AML-193 (cell line): Measurements from ENCODE around the gene COL9A1.

Experiments
- DNase-seq, 2 experiments: peaks; one replicate each; lab custom pipeline; 2025; lab: John Stamatoyannopoulos, UW

Gene COL9A1

DNA sequence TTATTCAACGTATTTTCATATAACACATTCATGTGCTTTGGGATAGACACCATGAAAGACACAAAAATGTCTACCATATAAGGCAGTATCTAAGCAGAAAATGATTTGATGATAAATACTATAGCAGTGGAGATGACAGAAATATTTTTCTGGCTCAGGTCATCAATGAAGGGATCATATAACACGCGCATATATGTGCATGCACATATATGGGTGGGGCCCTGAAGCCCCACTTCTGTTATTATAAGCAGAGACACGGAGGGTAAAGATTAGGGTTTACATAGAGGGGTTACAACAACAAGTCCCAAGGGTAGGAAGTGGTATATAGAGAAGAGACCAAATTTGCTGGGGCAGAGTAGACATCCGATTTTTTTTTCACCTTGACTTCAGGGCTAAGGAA, 16.0 kb downstream of the COL9A1 start:
- DNase-seq: no peak

- no peak for DNase-seq
Observed at GRCh38 chr6:70285201-70285600, 17.7 kb downstream of the COL9A1 start.

GRCh38 chr6:70282919-70283461, 19.9 kb downstream of the COL9A1 start:
- no peak for DNase-seq

- DNase-seq: no peak
Observed at GRCh38 chr6:70282312-70282918, 20.5 kb downstream of the COL9A1 start.

DNA sequence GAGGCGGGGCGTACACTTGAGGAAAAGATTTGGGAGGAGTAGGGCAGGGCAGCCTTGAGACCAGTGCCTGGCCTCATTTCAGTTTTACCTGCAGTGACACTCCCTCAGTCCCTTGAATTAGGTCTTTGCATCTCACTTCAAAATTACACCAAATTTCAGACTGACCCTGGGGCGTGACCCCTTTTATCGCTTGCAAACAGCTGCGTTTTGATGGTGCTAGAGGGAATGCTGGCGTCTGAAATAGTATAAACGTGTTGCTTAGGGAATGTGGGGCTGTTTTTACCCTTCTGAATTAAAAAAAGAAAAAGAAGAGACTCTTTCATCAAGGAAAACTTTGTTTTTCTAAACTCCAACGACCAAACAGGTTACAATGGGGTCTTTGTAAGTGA, 21.0 kb downstream of the COL9A1 start:
- no peak for DNase-seq

GRCh38 chr6:70280400-70280853, 22.5 kb downstream of the COL9A1 start:
- DNase-seq: no peak

GRCh38 chr6:70277470-70277869, 25.4 kb downstream of the COL9A1 start:
- DNase-seq: no peak

DNA sequence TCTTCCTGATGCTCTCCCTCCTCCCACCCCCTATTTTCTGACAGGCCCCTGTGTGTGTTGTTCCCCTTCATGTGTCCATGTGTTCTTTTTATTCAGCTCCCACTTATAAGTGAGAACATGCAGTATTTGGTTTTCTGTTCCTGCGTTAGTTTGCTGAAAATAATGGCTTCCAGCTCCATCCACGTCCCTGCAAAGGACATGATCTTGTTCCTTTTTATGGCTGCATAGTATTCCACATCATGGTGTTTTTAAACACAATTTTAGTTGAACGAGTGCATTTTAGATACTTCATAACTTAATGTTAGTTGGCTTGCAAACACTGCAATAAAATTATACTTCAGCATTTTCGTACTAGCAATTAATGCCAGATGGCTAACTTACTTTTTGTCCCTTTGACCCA, 28.5 kb downstream of the COL9A1 start:
- DNase-seq: no peak

- DNase-seq: no peak
Observed at GRCh38 chr6:70272071-70272470, 30.8 kb downstream of the COL9A1 start.

GRCh38 chr6:70270287-70271005, 32.4 kb downstream of the COL9A1 start:
- DNase-seq: no peak

DNA sequence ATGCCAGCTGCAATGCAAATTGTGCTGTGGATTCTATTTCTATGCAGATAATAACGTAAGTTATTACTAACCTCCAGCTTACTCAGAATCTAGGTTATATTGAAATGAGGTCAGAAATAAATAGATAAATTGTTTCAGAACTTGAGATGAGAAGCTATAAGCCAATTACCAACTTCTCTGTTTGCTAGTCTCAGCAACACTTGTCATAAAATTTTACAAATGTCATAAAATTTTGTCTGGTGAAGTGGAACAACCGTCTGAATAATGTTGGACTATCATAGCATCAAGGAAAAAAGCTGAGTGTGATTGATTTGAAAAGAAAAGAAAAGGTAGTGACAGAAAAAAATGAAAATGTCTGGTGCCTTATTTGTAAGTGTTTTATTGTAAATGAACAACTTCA, 36.7 kb downstream of the COL9A1 start:
- DNase-seq: no peak

DNA sequence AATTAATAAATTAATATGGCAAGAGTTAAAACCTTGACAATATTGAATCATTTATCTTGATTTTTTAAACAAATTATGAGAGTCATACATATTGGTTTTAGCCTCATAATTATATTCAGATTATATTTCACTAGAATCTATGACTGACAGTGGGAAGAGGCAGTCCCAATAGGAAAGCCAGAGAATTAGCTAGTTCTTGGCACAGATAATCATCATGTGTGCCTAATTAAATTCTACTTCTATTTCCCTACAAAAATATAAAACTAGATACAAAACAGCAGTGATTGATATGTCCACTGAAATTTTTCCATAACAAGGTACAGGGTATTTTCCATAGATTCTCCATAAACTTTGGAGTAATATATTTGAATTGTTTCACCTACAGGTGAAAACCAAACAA, 38.6 kb downstream of the COL9A1 start:
- DNase-seq: no peak

DNA sequence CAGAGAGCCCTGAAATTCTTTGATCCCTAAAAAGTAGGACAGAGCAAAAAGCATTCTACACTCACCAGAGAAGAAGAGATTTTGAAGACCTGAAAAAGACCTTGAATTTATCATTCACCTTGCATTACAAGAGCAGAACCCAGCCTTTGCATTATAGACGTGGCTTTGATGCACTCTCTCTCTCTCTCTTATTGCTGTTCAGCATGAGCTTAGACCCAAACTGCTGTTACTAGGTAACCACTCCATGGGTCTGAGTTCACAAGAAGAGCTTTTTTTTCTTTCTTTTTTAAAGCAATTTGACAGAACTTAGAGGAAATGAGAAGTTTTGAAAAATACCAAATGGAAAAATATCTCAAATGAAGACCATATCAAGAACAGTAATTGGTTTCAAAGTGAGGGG, 44.4 kb downstream of the COL9A1 start:
- no peak for DNase-seq

DNA sequence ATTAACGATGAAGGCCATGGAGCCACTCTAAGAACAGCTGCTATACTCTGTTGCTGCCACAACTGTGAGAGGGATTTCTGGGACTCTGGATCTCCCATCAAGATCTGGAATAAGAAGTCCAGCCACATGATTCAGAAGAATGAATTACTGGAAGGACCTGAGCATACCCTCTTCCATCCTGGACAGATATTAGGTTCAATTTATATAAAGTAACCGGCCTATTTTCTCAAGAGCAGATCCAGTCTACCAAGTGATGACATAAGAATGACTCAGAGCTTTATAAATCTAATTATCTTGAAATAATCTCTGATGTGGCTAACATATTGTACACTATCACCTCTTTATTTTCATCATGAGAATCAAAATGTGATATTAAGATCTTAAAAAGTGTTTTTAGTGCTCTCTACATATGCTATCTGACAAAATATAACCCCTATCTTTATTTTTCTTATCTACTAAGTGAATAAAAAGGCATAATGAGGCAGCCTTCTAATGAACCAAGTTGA, 45.1 kb downstream of the COL9A1 start:
- no peak for DNase-seq

- DNase-seq: no peak
Observed at GRCh38 chr6:70254784-70255183, 48.1 kb downstream of the COL9A1 start.

GRCh38 chr6:70253923-70254322, 49.0 kb downstream of the COL9A1 start:
- no peak for DNase-seq

- DNase-seq: no peak
Observed at GRCh38 chr6:70252604-70253003, 50.3 kb downstream of the COL9A1 start.

- no peak for DNase-seq
Observed at GRCh38 chr6:70246118-70246517, 56.8 kb downstream of the COL9A1 start.

DNA sequence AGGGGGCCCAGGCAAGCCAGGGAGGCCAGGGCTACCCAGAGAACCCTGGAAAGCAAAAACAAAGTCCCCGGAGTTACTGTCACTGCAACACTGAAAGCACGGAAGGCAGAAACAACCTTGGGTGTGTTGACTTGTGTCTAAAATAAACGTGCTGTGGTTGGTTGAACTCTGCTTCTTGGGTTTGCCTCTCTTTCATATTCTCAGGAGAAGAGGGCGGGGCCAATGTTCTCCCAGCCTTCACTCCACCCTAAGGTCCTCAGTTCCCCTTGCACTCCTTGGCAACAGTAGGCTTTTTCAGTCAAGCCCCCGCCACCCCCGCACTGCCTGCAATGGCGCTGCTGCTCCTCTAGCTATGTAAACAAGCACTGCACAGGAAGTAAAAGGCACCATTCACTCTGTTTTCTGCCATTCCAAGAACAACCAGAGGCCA, 60.9 kb downstream of the COL9A1 start:
- DNase-seq: no peak

- no peak for DNase-seq
Observed at GRCh38 chr6:70241031-70241430, 61.9 kb downstream of the COL9A1 start.

DNA sequence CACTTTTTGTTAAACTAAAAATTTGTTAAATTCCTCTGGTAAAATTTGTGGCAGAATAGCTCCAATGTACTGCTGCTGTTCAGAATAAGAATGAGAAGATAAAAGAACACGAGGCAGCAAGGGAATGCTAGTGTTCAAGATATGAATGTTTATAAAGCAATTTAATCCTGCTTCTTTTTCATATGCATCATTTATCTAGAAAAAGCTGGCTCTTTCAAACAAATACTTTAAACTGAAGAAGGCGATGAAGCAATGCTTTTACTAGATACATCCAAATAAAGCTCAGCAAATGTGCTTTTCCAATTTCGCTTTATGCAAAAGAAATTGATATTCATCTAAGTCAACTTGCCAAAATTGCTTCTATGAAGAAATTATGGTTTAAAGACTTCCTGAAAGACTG, 66.5 kb downstream of the COL9A1 start:
- DNase-seq: no peak

DNA sequence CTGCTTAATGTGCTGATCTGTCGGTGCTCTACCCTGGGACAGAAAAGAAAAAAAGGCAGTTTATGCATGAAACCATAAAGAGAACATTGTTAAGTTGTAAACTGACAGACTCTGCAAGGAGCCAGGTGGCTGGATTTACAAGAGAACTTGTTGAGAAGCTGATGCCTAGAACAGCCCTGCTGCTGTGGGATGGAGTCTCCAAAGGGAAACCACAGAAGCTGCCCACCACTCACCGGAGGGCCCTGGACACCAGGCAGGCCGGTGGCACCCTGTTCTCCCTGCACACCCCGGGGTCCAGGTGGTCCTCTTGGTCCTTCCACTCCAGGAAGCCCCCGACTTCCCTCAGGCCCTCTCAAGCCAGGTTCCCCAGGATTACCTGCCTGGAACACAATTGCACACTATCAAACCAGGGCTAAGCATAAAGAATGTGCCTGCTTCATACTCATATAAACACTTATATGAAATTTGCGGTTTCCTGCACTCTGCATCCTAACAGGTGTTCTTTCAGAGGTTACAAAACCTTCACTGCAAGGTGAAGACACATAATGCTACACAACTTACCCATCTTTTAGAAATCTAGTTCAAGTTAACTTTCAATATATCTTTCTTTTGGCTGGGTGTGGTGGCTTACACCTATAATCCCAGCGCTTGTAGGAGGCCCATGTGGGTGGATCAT, 68.2 kb downstream of the COL9A1 start:
- DNase-seq: no peak

DNA sequence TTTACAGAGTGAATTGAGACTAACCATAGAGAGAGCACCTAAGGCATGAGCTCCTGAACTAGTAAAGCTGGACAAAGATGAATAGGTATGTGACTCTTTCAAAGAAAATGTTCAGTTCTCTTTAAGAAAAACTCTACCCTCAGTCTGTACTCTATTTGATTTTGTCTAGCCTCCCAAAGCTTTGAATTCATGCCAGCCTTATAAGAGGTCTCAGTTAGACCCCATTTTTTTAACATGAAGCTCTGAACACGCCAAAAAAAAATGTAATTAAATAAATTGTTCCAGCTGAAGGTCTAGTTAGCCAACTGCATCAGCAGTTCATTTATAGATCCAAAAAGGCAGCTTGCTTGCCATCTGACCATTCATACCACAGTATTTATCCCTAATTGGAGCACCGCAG, 71.6 kb downstream of the COL9A1 start:
- DNase-seq: no peak
